ENCODE data around the gene VILL.
"Not testable (repeated sequence)": the region's sequence is repeated elsewhere in the genome, so short reads cannot be mapped to it uniquely, and the experiment has no call there.

The VILL gene

GRCh38 chr3:37971467-37971866 lies 19.1 kb upstream of the VILL start:
- no peak overlapping the region for H3K27ac ChIP-seq (ENCODE audit: low read depth, low read length, poor library complexity, severe bottlenecking)

DNA sequence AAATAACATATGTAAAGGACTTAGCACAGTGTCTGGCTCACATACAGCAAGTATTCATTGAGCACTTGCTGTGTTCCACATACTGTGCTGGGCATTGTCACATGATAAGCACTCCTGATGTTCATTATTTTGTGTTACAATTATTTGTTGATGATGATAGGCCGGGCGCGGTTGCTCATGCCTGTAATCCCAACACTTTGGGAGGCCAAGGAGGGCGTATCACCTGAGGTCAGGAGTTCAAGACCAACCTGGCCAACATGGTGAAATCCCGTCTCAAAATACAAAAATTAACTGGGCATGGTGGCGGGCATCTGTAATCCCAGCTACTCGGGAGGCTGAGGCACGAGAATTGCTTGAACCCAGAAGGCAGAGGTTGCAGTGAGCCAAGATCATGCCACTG lies 18.5 kb upstream of the VILL start:
- H3F3A ChIP-seq (ENCODE audit: insufficient read depth, low read length); H3K4me3 ChIP-seq (ENCODE audit: low read depth, low read length, poor library complexity, severe bottlenecking); H3K79me2 ChIP-seq (ENCODE audit: insufficient read depth, low read length); H3K36me3 ChIP-seq (ENCODE audit: insufficient read depth, low read length); H3K4me2 ChIP-seq (ENCODE audit: low read length); H2AFZ ChIP-seq (ENCODE audit: low read length); H4K20me1 ChIP-seq (ENCODE audit: insufficient read depth, low read length); H3K27ac ChIP-seq (ENCODE audit: low read depth, low read length, poor library complexity, severe bottlenecking); H3K27me3 ChIP-seq (ENCODE audit: insufficient read depth, low read length); H3K9ac ChIP-seq (ENCODE audit: low read length); H3K4me1 ChIP-seq (ENCODE audit: insufficient read depth, low read length, severe bottlenecking); H3K9me2 ChIP-seq (ENCODE audit: low read depth, low read length); H3K9me3 ChIP-seq (ENCODE audit: low read length): not testable (repeated sequence)

More at GRCh38 chr3:37971467-37971866, 19.1 kb upstream of the VILL start:
- Histone ChIP-seq H3K4me2 (ENCODE audit: low read length) (no peak overlapping the region), H3K36me3 (ENCODE audit: insufficient read depth, low read length) (no peaks in the 10 kb centered on the region), H3K9me2 (ENCODE audit: low read depth, low read length) (no peaks in the 10 kb centered on the region), H3K4me3 (ENCODE audit: low read depth, low read length, poor library complexity, severe bottlenecking) (no peak overlapping the region), H3K4me1 (ENCODE audit: insufficient read depth, low read length, severe bottlenecking) (peaks cover 6% of the 10 kb centered on the region), H3K9ac (ENCODE audit: low read length) (no peak overlapping the region), H3K9me3 (ENCODE audit: low read length) (no peaks in the 10 kb centered on the region), H3F3A (ENCODE audit: insufficient read depth, low read length) (no peaks in the 10 kb centered on the region), H4K20me1 (ENCODE audit: insufficient read depth, low read length) (no peaks in the 10 kb centered on the region), H3K79me2 (ENCODE audit: insufficient read depth, low read length) (no peaks in the 10 kb centered on the region), H3K27me3 (ENCODE audit: insufficient read depth, low read length) (no peaks in the 10 kb centered on the region), H2AFZ (ENCODE audit: low read length) (no peak overlapping the region)
- TF ChIP-seq CTCF (IDR thresholded peaks at IDR 0.05; ENCODE audit: low read length), result no peak
- TF ChIP-seq EZH2 (IDR thresholded peaks at IDR 0.05; ENCODE audit: borderline replicate concordance, low read length), result no peak

- Histone ChIP-seq H3K4me2 (ENCODE audit: low read length) (no peak overlapping the region), H4K20me1 (ENCODE audit: insufficient read depth, low read length) (no peaks in the 10 kb centered on the region), H3K79me2 (ENCODE audit: insufficient read depth, low read length) (no peaks in the 10 kb centered on the region), H3K4me3 (ENCODE audit: low read depth, low read length, poor library complexity, severe bottlenecking) (no peak overlapping the region), H3K9ac (ENCODE audit: low read length) (no peak overlapping the region), H2AFZ (ENCODE audit: low read length) (no peak overlapping the region), H3K27me3 (ENCODE audit: insufficient read depth, low read length) (no peaks in the 10 kb centered on the region), H3K9me3 (ENCODE audit: low read length) (no peaks in the 10 kb centered on the region), H3K4me1 (ENCODE audit: insufficient read depth, low read length, severe bottlenecking) (peaks cover 3% of the 10 kb centered on the region), H3K36me3 (ENCODE audit: insufficient read depth, low read length) (no peaks in the 10 kb centered on the region), H3F3A (ENCODE audit: insufficient read depth, low read length) (no peaks in the 10 kb centered on the region), H3K27ac (ENCODE audit: low read depth, low read length, poor library complexity, severe bottlenecking) (no peak overlapping the region), H3K9me2 (ENCODE audit: low read depth, low read length) (no peaks in the 10 kb centered on the region)
- no peak for TF ChIP-seq CTCF (IDR thresholded peaks at IDR 0.05; ENCODE audit: low read length)
- TF ChIP-seq EZH2 (IDR thresholded peaks at IDR 0.05; ENCODE audit: borderline replicate concordance, low read length), result no peak
Measured at GRCh38 chr3:37973246-37974054, 17.1 kb upstream of the VILL start.

All from OCI-LY1 (cell line).